Fibroblast of mammary gland (primary cell): Measurements from ENCODE around the gene PLA2G4B.

Source experiments
- DNase-seq: peaks from one replicate; pipeline ENCODE4 v3.0.0-alpha.2; 2010; ENCODE audit warnings: low read depth
- H3K4me3 ChIP-seq: 2 replicates; pipeline ENCODE4 v1.5.1; 2011; ENCODE audit warnings: low read depth, mild to moderate bottlenecking, low read length, moderate library complexity; ENCODE audit not compliant: control insufficient read depth
- CTCF ChIP-seq: conservative IDR thresholded peaks from 2 replicates; pipeline ENCODE4 v1.5.1; 2011; ENCODE audit warnings: low read depth, low read length, inconsistent platforms; ENCODE audit not compliant: control insufficient read depth, insufficient read depth

PLA2G4B gene

GRCh38 chr15:41848631-41849030 is 10.0 kb downstream of the PLA2G4B start:
- TF ChIP-seq CTCF: no peak
- H3K4me3 ChIP-seq: no peak overlapping the region
- no peak for DNase-seq

GRCh38 chr15:41849204-41849603 is 10.6 kb downstream of the PLA2G4B start:
- no peak for TF ChIP-seq CTCF
- no peak for DNase-seq
- H3K4me3 ChIP-seq: no peak overlapping the region

GRCh38 chr15:41849861-41850260 is 11.2 kb downstream of the PLA2G4B start:
- no peak overlapping the region for H3K4me3 ChIP-seq
- DNase-seq: no peak
- no peak for TF ChIP-seq CTCF

GRCh38 chr15:41850482-41851166 is 12.0 kb downstream of the PLA2G4B start:
- no peak overlapping the region for H3K4me3 ChIP-seq
- no peak for DNase-seq
- TF ChIP-seq CTCF: no peak

- no peak overlapping the region for H3K4me3 ChIP-seq
- no peak for TF ChIP-seq CTCF
- no peak for DNase-seq
Observed at GRCh38 chr15:41851167-41851523, 12.5 kb downstream of the PLA2G4B start.

GRCh38 chr15:41851755-41852370 is 13.2 kb downstream of the PLA2G4B start:
- DNase-seq: no peak
- TF ChIP-seq CTCF: no peak
- H3K4me3 ChIP-seq: no peak overlapping the region
